NCI-H187 (cell line): ENCODE measurements around the gene ZSCAN30.

Experiments used
- DNase-seq, 2 experiments: peaks; one replicate each; lab custom pipeline; 2025; lab: John Stamatoyannopoulos, UW

ZSCAN30 gene

DNA sequence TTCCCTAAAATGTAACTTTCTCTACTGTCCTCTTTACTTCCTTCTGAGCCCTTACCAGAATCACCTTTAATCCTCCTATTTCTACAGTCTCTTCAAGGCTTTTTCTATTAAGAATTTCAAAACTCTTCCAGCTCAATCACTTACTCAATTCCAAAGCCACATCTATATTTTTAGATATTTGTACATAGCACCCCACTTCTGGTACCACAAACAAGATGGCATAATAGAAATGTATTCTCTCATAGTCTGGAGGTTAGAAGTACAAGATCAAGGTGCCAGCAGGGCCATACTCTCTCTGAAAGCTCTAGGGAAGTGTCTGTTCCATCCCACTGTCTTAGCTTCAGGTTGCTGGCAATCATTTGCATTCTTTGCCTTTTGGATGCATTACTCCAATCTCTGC is 11.1 kb downstream of the ZSCAN30 start:
- DNase-seq: no peak

DNA sequence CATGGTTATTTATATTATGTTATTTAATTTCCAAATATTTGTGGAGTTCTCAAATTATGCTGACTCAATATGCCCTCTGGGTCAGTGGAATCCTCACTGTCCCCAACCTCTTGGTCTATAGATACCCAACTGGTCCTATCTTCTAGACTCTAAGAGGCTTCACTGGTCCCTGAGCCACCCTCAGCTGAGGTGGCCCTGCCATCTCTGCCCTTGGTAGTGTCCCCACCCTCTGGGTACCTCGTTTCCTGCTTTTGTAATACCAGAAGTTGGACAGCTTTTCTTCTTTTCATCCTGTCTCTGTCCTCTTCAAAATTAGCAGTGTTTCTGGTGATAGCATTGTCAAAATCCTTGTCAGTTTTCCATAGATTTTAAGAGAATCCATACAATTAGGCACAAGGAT is 11.9 kb downstream of the ZSCAN30 start:
- DNase-seq: no peak

DNA sequence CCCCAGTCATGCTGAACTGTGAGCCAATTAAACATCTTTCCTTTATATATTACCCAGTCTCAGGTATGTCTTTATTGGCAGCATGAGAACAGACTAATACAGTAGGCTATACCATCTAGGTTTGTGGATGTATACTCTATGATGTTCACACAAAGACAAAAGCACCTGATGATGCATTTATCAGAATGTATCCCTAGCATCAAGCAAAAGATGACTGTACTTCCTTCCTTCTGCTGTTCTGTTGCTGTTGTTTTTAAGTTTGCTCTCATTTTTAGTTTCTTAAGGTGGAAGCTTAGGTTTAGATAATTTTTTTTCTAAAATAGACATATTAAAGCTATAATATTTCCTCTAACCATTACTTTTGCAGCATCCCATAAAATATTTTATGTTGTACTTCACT is 12.4 kb downstream of the ZSCAN30 start:
- DNase-seq: no peak

DNA sequence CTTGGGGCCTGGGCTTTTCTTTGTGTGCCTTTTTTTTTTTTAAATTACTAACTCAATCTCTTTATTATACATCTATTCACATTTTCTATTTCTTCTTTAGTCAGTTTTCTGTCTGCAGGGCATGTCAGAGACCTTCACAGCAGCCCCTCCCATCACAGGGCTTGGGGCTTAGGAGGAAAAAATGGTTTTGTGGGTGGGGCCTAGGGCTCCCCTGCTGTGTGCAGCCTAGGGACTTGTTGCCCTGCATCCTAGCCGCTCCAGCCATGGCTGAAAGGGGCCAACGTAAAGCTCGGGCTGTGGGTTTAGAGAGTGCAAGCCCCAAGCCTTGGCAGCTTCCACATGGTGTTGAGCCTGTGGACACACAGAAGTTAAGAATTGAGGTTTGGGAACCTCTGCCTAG is 13.8 kb downstream of the ZSCAN30 start:
- no peak for DNase-seq

DNA sequence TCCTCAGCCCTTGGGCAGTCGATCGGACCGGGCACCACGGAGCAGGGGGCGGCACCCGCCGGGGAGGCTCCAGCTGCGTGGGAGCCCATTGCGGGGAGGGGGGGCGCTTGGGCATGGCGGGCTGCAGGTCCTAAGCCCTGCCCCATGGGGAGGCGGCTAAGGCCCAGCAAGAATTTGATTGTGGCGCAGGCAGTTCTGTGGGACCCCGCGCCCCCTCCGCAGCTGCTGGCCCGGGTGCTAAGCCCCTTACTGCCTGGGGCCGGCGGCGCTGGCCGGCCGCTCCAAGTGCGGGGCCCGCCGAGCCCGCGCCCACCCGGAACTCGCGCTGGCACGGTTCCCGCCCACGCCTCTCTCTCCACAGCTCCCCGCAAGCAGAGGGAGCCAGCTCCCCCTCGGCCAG is 18.4 kb downstream of the ZSCAN30 start:
- DNase-seq: no peak

DNA sequence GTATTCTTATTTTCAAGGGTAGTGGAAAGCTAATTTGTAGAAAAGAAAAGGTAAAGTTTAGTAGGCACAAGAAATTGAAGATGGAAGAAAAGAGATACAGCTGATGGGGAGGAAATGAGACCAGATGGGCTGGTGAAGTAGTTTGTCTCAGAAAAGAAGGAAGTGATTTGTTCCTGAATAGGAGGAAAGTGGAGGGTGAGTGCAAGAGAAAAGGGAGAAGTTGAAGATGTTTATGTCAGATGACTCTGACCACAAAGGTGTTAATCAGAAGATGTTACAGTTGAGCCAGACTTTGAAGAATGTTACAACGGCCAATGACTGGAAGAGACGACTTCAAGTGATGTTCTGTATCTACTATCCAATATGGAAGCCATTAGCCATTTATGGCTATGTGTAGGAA is 21.2 kb downstream of the ZSCAN30 start:
- no peak for DNase-seq

DNA sequence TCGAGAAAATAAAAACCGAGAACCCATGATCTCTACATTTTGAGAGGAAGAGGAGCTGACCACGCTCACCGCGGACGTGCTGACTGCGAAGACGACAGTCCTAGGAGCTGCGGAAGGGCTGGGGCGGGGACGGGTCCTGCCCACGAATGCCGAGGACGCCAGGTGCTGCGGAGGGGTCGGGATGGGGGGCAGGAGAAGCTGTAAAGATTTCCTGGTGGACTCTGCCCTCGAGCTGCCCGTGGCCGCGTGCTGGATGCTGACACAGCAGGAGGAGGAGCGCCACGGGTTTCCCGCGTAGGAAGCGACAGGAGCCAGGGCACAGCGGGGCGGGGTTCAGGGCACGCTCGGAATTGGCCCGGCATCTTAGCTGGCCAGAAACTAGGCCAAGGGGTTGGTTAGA is 22.2 kb downstream of the ZSCAN30 start:
- no peak for DNase-seq

DNA sequence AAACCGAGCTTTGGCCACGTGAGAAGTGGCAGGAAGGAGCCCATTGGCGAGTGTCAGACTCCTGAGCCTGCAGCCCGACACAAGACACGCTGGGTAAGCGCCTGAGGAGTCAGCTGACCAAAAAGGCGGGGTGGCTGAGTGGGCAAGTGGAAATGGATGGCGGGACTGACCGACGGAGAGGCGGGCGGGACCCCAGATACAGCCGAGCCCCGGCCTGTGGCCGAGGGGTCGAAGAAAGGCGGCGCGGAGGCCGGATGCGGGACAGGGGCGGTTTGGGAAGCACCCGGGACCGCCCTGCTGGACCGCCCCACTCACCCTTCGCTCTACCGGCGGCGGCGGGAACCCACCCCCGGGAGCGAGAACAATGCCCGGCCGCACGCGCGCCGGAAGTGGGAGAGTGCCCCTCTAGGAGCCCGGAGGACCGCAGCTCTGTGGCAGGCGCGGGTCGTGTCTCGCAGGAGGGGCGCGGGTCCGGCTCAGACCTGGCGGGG is 22.8 kb downstream of the ZSCAN30 start:
- DNase-seq: peak; percentile 56 to 75

DNA sequence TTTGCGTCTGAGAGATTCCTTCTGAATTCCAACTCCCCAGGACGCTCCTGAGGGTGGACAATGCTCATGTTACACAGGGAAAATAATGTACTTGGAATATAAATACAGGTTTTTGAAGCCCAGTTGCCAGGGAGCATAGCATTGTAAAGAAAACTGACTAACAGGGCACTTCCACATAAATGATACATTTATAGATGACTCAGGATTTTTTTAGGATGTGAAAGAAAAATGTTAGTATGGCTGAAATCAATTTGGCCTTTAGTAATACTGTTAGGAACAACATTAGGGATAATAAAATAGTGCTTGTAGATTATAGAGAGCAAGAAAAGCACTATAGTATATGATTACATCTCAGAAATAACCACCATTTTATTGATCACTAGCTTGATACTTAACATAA is 25.6 kb downstream of the ZSCAN30 start:
- DNase-seq: no peak

DNA sequence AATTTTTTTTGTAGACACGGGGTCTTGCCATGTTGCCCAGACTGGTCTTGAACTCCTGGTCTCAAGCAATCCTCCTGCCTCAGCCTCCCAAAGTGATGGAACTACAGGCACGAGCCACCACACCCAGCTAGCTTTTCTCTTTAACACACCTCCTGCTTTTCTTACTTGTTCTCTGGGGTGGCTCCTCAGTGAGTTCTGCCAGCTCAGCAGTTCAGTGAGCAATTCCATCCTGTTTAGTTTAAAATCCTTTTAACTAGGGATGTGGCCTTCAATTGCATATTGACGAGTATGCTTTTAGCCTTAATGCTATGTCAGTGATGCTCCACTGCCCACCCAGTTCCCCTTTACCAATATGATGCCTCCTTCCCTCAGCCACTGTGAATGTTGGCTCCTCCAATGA is 33.1 kb downstream of the ZSCAN30 start:
- no peak for DNase-seq

DNA sequence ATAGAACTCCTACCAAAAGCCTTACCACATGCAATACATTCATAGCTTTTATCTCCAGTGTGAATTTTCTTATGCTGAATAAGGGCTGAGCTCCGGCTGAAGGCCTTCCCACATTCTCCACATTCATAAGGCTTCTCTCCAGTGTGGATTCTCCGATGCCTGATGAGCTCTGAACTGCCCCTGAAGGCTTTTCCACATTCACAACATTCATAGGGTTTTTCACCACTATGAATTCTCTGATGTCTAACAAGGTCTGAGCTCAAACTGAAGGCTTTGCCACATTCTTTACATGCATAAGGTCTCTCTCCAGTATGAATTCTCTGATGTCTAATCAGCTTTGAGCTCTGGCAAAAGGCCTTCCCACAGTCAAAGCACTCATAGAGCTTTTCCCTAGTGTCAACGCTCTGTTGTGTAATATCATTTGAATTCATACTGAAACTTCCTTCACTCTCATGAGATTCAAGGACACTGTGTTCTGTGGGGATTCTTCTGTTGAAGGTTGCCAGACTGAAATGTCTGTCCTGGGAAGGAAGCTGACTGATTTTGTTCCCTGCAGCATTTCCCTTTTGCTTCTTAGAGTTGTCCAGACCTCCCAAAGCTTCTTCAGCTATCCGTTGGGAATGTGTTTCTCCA is 36.3 kb downstream of the ZSCAN30 start:
- DNase-seq: no peak

DNA sequence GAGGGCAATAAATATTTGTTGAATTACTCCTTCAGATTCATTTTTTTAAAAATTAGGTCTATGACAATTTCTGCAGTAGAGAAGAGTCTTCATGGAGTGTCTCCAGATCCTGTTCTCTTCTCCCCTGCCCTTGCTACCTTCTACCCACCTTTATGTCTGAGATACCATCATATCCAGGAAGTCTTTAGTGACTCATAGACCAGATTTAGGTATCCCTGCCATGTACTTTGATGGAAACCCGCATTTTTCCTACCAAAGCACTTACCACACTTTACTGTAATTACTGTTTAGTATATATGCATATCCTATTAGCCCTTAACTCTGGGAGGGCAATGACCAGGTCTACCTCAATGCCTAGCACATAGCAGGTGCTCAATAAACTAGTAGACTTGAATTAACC is 37.6 kb downstream of the ZSCAN30 start:
- no peak for DNase-seq

DNA sequence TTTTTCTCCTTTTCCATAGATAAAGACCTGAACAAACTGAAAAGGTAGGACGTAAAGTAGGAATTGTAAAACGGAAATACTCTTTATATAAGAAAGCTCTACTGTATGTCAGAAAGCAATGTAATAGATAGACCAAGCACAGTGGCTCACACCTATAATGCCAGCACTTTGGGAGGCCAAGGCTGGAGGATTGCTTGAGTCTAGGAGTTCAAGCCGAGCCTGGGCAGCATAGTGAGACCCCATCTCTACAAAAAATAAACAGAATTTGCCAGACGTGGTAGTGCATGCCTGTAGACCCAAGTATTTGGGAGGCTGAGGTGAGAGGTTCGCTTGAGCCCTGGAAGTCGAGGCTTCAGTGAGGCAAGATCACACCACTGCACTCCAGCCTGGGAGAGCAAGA is 41.6 kb downstream of the ZSCAN30 start:
- no peak for DNase-seq

DNA sequence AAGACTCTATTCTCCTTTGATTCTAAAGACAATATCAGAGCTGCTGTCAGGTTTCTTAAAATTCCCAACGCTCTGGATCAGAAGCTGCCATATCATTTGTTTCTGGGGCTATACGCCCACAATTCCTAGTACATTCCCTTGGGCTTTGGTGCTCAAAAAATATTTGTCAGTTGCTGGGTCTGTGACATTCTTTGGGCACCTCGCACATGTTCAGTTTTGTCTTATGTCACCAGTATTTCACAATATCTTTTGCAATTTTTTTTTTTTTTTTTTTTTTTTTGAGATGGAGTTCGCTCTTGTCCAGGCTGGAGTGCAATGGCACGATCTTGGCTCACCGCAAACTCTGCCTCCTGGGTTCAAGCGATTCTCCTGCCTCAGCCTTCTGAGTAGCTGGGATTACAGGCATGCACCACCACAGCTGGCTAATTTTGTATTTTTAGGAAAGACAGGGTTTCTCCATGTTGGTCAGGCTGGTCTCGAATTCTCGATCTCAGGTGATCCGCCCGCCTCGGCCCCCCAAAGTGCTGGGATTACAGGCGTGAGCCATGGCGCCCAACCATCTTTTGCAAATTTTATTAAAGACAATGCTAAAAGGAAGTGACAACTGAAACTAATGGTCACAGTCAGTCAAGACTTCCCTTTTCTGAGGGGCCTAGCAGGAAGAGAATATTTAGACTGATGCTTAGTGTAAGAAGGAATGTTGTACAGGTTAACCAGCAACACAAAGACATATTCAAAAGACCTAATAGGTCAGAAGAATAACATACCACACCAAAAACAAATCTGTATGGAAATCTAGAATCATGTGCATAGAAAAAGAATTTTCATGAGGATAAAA is 42.4 kb downstream of the ZSCAN30 start:
- no peak for DNase-seq

DNA sequence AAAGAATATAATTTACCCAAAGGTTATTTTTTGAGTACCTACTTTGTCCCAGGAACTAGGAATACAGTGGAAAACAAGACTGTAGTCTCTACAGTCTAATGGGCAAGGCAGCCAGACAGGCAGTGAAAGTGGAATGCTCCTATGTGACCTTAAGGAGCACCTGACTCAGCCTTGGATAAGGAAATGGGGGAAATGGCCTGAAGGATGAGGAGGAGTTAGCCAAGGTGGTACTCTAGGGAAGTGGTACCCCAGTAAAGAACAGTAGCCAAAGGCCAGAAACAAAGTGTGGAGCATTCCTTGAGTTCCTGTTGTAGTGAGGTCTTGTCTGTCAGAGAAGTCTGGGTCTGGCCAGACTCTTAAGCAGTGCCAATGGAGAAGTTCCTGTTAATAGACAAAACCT is 43.2 kb downstream of the ZSCAN30 start:
- DNase-seq: no peak

DNA sequence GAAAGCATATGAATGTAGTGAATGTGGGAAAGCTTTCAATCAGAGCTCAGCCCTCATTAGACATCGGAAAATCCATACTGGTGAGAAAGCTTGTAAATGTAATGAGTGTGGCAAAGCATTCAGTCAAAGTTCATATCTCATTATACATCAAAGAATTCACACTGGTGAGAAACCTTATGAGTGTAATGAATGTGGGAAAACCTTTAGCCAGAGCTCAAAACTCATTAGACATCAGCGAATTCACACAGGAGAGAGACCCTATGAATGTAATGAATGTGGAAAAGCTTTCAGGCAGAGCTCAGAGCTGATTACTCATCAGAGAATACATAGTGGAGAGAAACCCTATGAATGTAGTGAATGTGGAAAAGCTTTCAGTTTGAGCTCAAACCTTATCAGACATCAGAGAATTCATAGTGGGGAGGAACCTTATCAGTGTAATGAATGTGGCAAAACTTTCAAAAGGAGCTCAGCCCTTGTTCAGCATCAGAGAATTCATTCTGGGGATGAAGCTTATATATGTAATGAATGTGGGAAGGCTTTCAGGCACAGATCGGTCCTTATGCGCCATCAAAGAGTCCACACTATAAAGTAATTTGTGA is 44.2 kb downstream of the ZSCAN30 start:
- DNase-seq: no peak

DNA sequence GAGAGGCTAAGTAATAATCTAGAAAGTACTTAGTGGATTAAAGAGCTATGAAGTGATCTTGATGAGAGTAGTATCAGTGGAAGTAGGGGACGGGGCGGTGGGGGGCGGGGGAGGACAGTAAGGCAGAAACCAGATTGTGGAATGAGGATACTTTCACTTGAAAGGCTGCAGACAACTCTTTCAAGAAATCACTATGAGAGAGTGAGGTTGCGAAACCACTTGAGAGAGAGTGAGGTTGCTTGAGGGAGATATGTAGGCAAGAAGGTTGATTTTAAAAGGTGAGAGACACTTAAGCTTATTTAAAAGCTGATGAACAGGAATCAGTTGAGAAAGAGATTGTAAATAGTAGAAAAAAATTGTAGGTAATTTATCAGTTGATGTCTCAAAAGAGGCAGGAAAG is 45.4 kb downstream of the ZSCAN30 start:
- no peak for DNase-seq

DNA sequence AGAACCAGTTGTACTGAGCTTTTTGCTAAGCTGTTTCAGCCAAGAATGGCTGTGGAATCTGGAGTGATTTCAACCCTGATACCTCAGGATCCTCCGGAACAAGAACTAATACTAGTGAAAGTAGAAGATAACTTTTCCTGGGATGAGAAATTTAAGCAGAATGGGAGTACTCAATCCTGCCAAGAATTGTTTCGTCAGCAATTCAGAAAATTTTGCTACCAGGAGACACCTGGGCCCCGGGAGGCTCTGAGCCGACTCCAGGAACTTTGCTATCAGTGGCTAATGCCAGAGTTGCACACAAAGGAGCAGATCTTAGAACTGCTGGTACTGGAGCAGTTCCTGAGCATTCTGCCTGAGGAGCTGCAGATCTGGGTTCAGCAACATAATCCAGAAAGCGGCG is 47.6 kb downstream of the ZSCAN30 start:
- DNase-seq: no peak

DNA sequence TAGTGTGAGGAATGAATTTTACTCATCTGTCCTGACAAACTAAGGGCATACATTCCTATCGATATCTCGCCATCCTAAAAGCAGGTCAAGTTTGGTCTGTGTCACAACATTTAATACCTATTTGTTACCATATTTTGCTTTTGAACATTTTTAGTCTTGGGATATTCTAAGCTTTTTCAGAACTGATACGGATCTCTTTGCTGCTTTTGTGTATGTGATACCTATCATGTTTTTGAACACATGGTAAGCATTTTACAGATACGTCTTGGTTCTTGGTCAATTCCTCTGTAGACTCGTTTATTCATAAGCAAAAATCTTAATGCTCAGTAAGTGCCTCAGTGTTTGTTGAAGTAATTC is 48.6 kb downstream of the ZSCAN30 start:
- DNase-seq: no peak

DNA sequence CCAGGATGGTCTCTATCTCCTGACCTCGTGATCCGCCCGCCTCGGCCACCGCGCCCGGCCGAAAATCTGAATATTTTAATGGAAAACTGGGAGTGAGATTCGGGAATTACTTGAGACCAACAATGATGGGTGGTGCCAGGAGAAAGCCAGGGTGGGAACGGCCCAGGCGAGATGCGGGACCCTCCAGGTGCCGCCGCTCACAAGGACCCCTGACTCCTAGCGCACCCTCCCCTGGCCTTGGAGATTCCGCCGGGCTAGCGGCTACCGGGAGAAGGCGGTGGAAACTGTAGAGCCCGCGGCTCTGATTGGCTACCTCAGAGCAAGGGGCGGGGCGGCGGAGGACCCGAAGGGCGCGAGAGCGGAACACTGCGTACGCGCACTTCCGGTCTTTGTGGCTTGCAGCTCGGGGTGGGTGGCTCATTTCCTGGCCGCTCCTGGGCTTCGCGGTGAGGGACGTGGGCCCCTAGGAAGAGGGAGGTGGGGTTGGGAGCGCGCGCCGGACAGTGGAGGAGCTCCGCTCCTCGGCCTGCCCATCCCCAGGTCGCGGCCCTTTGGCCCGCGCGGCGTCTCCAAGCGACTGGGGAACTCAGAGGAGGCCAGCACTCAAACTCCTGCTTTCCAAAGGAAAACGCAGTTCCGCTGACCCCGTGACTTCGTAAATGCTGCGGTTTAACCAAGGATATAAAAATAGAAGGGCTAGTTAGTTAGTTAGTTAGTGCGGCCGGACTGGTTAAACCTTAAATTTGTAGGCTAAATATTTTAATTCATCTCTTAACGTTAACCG is 49.2 kb downstream of the ZSCAN30 start, which contains the start of gene ZNF397:
Gene ZNF397, plus strand, starts transcription at position 371 of the 784 bp plus-strand sequence. CDS start 1,437 bp downstream, outside the sequence.
- DNase-seq: peak; percentile 76 to 88

DNA sequence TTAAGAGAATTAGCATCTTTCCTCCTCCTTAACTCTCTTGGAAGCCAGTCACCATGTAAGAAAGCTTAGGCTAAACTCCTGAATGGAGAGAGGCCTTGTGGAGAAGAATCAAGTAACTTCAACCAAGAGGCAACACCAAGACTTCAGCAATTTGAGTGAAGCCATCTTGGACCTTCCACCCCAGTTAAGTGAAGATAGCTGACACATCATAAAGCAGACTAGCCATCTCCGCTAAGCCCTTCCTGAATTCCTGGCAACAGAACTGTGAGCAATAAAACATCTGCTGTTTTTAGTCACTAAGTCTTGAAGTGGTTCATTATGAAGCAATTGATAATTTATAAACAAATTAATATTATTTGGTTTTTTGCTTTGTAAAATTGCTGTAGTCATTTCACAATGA is 50.7 kb downstream of the ZSCAN30 start:
- DNase-seq: no peak
